ENCODE results near the gene L2HGDH.

L2HGDH gene

DNA sequence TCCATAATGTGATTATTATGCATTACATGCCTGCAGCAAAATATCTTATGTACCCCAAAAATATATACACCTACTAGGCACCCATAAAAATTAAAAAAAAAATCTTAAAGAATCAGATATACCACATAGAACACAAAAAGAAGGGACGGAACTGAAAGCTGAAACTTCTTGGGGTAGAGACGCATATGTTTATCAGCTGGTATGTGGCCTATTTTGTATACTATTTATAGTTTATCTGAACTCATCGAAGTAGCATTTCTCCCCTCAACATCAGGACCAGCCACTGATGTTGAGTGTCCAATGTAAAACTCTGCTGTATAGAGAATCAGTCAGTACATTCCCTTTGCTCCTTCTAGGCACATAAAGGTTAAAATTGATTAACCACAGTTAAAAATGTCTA is 57.8 kb downstream of the L2HGDH start:
- Histone ChIP-seq H3K36me3 (no peaks in the 10 kb centered on the region; the same call in 1 of the 2 replicates), H3K4me3 (ENCODE audit: low read depth, low read length) (no peak overlapping the region), H3K4me1 (no peaks in the 10 kb centered on the region), H3K27me3 (no peaks in the 10 kb centered on the region), H3K9me3 (no peaks in the 10 kb centered on the region)
- TF ChIP-seq CTCF (IDR thresholded peaks at IDR 0.05; ENCODE audit: low read depth, low read length), result no peak
- DNase-seq, result no peak

- no peaks in the 10 kb centered on the region for H3K27me3 ChIP-seq
- H3K4me1 ChIP-seq, result no peaks in the 10 kb centered on the region
- no peak for DNase-seq
- no peak overlapping the region for H3K4me3 ChIP-seq (ENCODE audit: low read depth, low read length)
- no peaks in the 10 kb centered on the region for H3K36me3 ChIP-seq
- H3K9me3 ChIP-seq, result no peaks in the 10 kb centered on the region
- no peak for TF ChIP-seq CTCF (IDR thresholded peaks at IDR 0.05; ENCODE audit: low read depth, low read length)
Observed at GRCh38 chr14:50249136-50249775, 62.8 kb downstream of the L2HGDH start.

GRCh38 chr14:50247245-50247644 is 64.8 kb downstream of the L2HGDH start:
- Histone ChIP-seq H3K27me3 (no peaks in the 10 kb centered on the region), H3K9me3 (no peaks in the 10 kb centered on the region), H3K36me3 (no peaks in the 10 kb centered on the region), H3K4me1 (no peaks in the 10 kb centered on the region), H3K4me3 (ENCODE audit: low read depth, low read length) (no peak overlapping the region)
- DNase-seq, result no peak
- no peak for TF ChIP-seq CTCF (IDR thresholded peaks at IDR 0.05; ENCODE audit: low read depth, low read length)

DNA sequence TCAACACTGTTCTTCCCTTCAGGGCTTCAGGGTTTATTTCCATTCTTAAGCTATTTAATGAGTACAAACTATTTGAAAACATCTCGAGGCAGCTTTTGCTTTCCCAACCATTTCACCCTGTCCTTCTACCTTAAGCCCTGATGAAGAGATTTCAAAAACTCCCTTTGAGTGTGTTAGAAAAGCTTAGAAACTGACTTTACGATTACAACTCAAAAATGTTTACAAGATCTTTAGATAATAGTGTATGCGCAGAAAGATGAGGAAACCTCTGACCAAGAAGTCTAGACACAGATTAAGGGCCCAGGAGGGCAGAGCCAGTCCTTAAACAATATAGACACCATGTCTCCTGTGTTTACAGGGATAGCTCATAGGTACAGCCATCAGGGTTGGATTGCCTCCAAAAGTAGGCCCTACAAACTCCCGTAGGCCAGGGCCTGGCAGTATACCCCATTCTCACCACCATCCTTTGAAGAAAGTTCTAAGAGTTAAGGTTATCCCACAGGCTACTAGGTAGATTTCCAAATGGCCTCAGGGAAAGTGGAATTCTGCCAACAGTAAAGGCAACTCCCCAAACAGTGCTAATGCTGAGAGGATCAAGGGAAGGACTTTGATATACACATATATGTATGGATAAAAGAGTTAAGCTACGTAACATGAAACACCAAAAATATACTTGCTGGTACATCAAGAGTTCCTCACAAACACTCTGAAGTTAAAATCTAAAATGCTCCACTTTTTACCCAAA is 69.3 kb downstream of the L2HGDH start:
- no peaks in the 10 kb centered on the region for H3K27me3 ChIP-seq
- no peak for DNase-seq
- no peaks in the 10 kb centered on the region for H3K36me3 ChIP-seq
- no peak for TF ChIP-seq CTCF (IDR thresholded peaks at IDR 0.05; ENCODE audit: low read depth, low read length)
- H3K9me3 ChIP-seq, result no peaks in the 10 kb centered on the region
- no peaks in the 10 kb centered on the region for H3K4me1 ChIP-seq
- H3K4me3 ChIP-seq (ENCODE audit: low read depth, low read length), result no peak overlapping the region

- H3K4me3 ChIP-seq (ENCODE audit: low read depth, low read length), result no peak overlapping the region
- no peak for TF ChIP-seq CTCF (IDR thresholded peaks at IDR 0.05; ENCODE audit: low read depth, low read length)
- no peaks in the 10 kb centered on the region for H3K4me1 ChIP-seq
- no peaks in the 10 kb centered on the region for H3K27me3 ChIP-seq
- no peak for DNase-seq
- H3K36me3 ChIP-seq, result no peaks in the 10 kb centered on the region
- H3K9me3 ChIP-seq, result no peaks in the 10 kb centered on the region
Observed at GRCh38 chr14:50242096-50242495, 69.9 kb downstream of the L2HGDH start.

GRCh38 chr14:50237427-50237826 is 74.6 kb downstream of the L2HGDH start:
- TF ChIP-seq CTCF (IDR thresholded peaks at IDR 0.05; ENCODE audit: low read depth, low read length), result no peak
- no peak for DNase-seq
- H3K4me1 ChIP-seq, result no peaks in the 10 kb centered on the region

More at GRCh38 chr14:50237427-50237826, 74.6 kb downstream of the L2HGDH start:
- no peaks in the 10 kb centered on the region for H3K27me3 ChIP-seq
- H3K36me3 ChIP-seq, result no peaks in the 10 kb centered on the region
- no peak overlapping the region for H3K4me3 ChIP-seq (ENCODE audit: low read depth, low read length)
- H3K9me3 ChIP-seq, result no peaks in the 10 kb centered on the region
